ENCODE measurements around the gene IGF2BP3. TPM values are rescaled to one million over a fixed set of nuclear protein-coding genes. Genes with fewer than 3 reads are reported as not detected.
A peak's percentile ranks its signal among the peaks of the same experiment; 100 is the strongest.

The IGF2BP3 gene
- total and polyA plus RNA-seq, 5 experiments from 2014 or later: 0.09 to 0.64 TPM; not detected in 3

DNA sequence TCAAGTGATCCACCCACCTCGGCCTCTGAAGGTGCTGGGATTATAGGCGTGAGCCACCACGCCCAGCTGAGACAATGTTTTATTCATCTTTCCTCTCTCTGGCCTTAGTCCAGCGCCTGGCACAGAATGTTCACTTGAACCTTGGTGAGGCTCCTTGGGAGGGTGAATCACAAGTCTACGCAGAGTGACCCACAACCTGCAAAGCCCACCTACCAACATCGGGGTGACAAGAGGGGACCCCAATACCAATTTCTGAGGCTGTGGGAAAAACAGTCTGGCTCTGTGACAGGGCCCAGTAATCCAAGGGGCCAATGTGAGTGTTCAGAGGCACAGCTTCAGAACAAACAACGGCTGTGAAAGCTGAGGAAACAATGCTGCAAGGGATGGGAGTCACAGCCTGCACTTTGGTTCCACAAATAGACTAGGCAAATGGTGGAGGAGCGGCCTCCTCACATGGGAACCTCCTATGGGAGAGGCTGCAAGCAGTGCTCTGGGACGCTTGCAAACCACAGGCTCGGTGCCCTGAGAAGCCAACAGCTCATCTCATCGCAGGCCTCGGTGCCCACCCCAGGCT lies 176.7 kb downstream of the IGF2BP3 start:
- POLR2A ChIA-PET: no interaction called here
- peaks cover 0 to 5% (median 0%) of the 10 kb centered on the region in 5 donors for H3K27me3 Mint-ChIP-seq
- H3K4me1 Mint-ChIP-seq: peaks cover under 1 to 19% (median 4%) of the 10 kb centered on the region in 4 donors

DNA sequence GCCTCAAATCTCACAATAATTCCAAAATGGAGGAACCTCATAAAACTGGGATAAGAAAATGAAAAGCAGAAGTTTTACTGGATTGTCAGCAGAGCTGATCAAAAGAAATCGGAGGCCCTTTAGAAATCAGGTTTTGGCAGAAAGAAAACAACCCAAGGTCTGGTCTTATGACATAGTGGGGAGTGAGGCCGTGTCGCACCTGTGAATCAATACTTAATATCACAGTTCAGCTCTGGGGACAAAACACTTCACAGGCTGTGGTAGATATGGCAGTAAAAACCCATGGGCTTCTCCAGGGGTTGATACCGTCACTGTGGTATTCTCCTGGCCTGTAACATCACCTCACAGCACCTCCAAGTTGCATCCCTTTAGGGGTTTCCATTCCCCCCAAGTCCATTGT lies 177.7 kb downstream of the IGF2BP3 start:
- peaks cover 0 to 5% (median 0%) of the 10 kb centered on the region in 5 donors for H3K27me3 Mint-ChIP-seq
- POLR2A ChIA-PET: no interaction called here
- no peaks in the 10 kb centered on the region for H3K36me3 Mint-ChIP-seq
- H3K27ac Mint-ChIP-seq: no peak overlapping the region
- no peak for DNase-seq
- H3K4me1 Mint-ChIP-seq: peaks cover 3 to 21% (median 8%) of the 10 kb centered on the region in 4 donors
- no peak overlapping the region for H3K4me3 Mint-ChIP-seq
- H3K9me3 Mint-ChIP-seq: no peaks in the 10 kb centered on the region
- ATAC-seq: no peak

More for the DNA sequence above, 176.7 kb downstream of the IGF2BP3 start:
- Mint-ChIP-seq H3K36me3 (no peaks in the 10 kb centered on the region), H3K4me3 (peak overlapping the region in 1 of 10 donors; percentile 20), H3K27ac (no peak overlapping the region), H3K9me3 (peaks cover 0 to 3% (median 0%) of the 10 kb centered on the region in 9 donors)
- no peak for DNase-seq
- no peak for ATAC-seq

DNA sequence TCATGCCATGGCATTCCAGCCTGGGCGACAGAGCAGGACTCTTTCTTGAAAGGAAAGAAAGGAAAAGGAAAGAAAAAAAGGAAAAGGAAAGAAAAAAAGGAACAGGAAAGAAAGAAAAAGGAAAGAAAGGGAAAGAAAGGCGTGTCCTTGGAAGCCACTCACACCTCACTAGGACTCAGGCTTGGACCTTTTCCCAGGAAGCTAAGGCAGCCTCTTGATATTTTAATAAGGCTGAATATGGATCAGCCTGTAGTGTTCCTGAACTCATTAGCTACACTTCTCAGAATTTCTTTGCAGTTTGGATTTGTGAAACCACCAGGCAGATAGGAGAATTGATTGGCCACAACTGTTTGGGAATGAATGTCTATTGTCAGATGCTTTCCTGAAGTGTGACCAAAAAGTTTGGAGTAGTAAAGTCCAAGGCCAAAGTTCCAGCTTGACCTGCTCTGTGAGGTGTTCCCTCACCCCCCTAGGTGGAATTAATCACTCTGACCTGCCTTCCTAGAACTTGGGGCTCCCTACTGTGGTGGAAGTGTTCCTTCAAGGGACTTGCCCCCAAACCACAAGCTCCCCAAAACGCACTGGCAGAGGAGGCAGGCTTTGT lies 178.2 kb downstream of the IGF2BP3 start:
- POLR2A ChIA-PET: interaction anchor here (0.7 kb wide), 1 partner anchor 54 kb away, joined by 4 read pairs; no protein-coding TSS in a partner anchor
- peaks cover 5 to 24% (median 11%) of the 10 kb centered on the region in 4 donors for H3K4me1 Mint-ChIP-seq
- ATAC-seq (no peak), DNase-seq (no peak)
- no peak overlapping the region for H3K27ac Mint-ChIP-seq
- no peaks in the 10 kb centered on the region for H3K36me3 Mint-ChIP-seq
- no peaks in the 10 kb centered on the region for H3K9me3 Mint-ChIP-seq
- H3K27me3 Mint-ChIP-seq: peaks cover 0 to 5% (median 0%) of the 10 kb centered on the region in 5 donors
- no peak overlapping the region for H3K4me3 Mint-ChIP-seq

DNA sequence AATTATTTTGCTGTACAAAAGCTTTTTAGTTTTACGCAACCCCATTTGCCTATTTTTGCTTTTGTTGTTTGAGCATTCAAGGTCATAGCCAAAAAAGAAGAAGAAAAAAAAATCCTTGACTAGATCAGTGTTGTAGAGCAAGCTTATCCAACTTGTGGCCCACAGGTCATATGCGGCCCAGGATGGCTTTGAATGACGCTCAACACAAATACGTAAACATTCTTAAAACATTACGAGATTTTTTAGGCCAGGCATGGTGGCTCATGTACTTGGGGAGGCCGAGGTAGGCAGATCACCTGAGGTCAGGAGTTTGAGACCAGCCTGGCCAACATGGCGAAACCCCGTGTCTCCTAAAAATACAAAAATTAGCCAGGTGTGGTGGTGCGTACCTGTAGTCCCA lies 179.3 kb downstream of the IGF2BP3 start:
- H3K36me3 Mint-ChIP-seq: no peaks in the 10 kb centered on the region
- no peak overlapping the region for H3K27ac Mint-ChIP-seq
- POLR2A ChIA-PET: interaction anchor here (0.7 kb wide), 1 partner anchor 55 kb away, joined by 4 read pairs; no protein-coding TSS in a partner anchor
- DNase-seq: no peak
- no peak for ATAC-seq
- H3K4me1 Mint-ChIP-seq: peaks cover 7 to 24% (median 11%) of the 10 kb centered on the region in 4 donors
- no peaks in the 10 kb centered on the region for H3K9me3 Mint-ChIP-seq
- H3K27me3 Mint-ChIP-seq: peaks cover 0 to 5% (median 0%) of the 10 kb centered on the region in 5 donors
- peak overlapping the region in 1 of 10 donors; percentile 26 for H3K4me3 Mint-ChIP-seq

DNA sequence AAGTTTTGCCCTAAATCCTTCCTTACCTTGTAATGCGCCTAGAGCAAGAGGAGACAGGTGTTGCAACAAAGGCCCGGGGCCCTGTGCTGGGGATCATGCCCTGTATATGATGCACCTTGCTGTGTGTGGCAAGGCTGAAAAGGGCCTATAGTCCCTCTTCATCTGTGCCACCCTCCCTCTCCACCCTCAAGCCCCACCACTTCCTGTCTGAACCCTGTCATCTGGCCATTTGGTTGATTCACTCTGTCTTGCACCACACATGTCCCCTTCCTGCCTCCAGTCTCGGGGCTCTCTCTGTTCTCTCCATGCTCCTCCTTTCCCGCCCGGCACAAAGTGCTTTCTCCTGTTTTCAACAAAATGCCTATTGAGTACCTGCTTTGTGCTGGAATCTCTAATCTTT lies 182.7 kb downstream of the IGF2BP3 start:
- H3K27ac Mint-ChIP-seq: peak overlapping the region in 6 of 10 donors; percentile 26 to 81 (median 62)
- peaks cover 0 to 2% (median 0%) of the 10 kb centered on the region in 5 donors for H3K27me3 Mint-ChIP-seq
- ATAC-seq (no peak), DNase-seq (no peak)
- POLR2A ChIA-PET: no interaction called here
- peak overlapping the region in 2 of 10 donors; percentile 4 for H3K4me3 Mint-ChIP-seq
- no peaks in the 10 kb centered on the region for H3K36me3 Mint-ChIP-seq
- H3K4me1 Mint-ChIP-seq: peaks cover 7 to 24% (median 11%) of the 10 kb centered on the region in 4 donors
- no peaks in the 10 kb centered on the region for H3K9me3 Mint-ChIP-seq

DNA sequence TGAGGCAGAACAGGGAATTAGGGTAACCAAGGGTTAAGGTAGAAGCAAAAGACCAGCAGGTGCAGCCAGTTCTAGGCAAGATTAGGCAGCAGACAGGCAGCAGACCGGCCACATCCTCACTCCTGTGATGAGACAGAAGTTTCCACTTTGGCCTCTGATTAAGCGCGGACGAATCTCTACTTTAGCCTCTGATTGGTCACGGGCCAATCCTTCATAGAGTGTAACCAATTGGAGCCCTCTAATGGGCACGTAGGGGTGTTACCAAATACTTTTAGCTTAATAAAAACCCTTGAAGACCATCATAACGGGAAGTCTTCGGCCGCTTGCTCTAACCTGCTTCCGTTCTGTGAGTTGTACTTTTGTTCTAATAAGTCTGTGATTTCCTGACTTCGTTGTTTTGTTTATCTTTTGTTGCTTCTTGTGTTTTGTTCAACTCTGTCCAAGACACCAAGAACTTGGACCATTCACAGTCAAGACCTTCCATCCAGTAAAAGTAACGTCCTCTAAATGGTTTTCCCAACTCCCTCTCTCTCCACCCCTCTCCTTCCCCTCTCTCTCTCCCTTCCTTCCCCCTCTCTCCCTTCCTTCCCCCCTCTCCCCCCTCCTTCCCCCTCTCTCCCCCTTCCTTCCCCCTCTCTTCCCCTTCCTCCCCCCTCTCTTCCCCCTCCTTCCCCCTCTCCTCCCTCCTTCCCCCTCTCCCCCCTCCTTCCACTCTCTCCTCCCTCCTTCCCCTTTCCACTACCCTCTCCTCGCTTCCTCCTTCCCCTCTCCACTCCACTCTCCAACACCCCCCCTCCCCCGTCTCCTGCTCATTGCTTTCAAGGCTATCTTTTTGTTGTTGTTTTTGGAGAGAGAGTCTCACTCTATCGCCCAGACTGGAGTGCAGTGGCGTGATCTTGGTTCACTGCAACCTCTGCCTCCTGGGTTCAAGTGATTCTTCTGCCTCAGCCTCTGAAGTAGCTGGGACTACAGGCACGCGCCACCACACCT lies 184.3 kb downstream of the IGF2BP3 start:
- POLR2A ChIA-PET: no interaction called here
- ATAC-seq (no peak), DNase-seq (no peak)
- Mint-ChIP-seq H3K4me1 (peaks cover 7 to 24% (median 11%) of the 10 kb centered on the region in 4 donors), H3K9me3 (no peaks in the 10 kb centered on the region), H3K36me3 (no peaks in the 10 kb centered on the region), H3K27me3 (peaks cover 0 to 2% (median 0%) of the 10 kb centered on the region in 5 donors), H3K4me3 (no peak overlapping the region), H3K27ac (peak overlapping the region in 1 of 10 donors; percentile 25)

DNA sequence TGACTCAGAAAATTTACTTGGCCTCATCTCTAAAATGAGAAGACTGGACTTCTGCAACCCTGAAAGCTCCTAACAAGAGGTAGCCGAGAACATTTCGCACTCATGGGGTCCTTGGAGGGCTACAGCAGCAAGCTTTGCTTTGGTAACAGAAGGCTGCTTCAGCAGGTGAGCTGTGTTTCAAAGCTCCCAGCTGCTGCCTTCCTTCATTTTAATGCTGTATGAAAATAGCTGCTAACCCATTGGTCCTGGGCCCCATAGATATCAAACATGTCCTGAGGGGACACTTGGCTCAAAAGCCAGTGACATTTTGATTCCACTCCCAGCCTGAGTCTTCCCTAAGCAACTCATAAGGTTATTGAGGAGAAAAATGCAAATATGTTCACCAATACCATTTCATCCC lies 185.4 kb downstream of the IGF2BP3 start:
- Mint-ChIP-seq H3K4me3 (no peak overlapping the region), H3K9me3 (no peaks in the 10 kb centered on the region)
- POLR2A ChIA-PET: no interaction called here

DNA sequence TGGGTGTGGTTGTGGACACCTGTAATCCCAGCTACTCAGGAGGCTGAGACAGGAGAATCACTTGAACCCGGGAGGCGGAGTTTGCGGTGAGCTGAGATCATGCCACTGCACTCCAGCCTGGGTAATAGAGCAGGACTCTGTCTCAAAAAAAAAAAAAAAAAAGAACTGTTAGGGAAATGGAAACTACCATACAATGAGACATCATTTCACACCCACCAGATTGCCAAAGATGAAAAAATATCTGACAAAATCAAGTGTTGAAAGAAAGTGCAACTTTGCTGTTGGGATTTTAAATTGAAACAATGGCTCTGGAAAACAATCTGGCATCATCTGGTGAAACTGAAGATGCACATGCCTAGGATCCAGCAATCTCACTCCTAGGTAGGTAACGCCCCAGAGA lies 187.2 kb downstream of the IGF2BP3 start:
- peaks cover 0 to 3% (median 0%) of the 10 kb centered on the region in 5 donors for H3K27me3 Mint-ChIP-seq
- peaks cover 7 to 8% (median 7%) of the 10 kb centered on the region in 4 donors for H3K4me1 Mint-ChIP-seq
- no peak overlapping the region for H3K27ac Mint-ChIP-seq
- POLR2A ChIA-PET: interaction anchor here (0.6 kb wide), 1 partner anchor 19 kb away, joined by 3 read pairs; no protein-coding TSS in a partner anchor
- no peaks in the 10 kb centered on the region for H3K36me3 Mint-ChIP-seq
- no peak overlapping the region for H3K4me3 Mint-ChIP-seq
- DNase-seq (no peak), ATAC-seq (no peak)
- H3K9me3 Mint-ChIP-seq: no peaks in the 10 kb centered on the region

More for the DNA sequence above, 185.4 kb downstream of the IGF2BP3 start:
- Mint-ChIP-seq H3K27me3 (peaks cover 0 to 3% (median 0%) of the 10 kb centered on the region in 5 donors), H3K4me1 (peaks cover 7 to 16% (median 11%) of the 10 kb centered on the region in 4 donors), H3K27ac (no peak overlapping the region), H3K36me3 (no peaks in the 10 kb centered on the region)
- ATAC-seq (no peak), DNase-seq (no peak)

DNA sequence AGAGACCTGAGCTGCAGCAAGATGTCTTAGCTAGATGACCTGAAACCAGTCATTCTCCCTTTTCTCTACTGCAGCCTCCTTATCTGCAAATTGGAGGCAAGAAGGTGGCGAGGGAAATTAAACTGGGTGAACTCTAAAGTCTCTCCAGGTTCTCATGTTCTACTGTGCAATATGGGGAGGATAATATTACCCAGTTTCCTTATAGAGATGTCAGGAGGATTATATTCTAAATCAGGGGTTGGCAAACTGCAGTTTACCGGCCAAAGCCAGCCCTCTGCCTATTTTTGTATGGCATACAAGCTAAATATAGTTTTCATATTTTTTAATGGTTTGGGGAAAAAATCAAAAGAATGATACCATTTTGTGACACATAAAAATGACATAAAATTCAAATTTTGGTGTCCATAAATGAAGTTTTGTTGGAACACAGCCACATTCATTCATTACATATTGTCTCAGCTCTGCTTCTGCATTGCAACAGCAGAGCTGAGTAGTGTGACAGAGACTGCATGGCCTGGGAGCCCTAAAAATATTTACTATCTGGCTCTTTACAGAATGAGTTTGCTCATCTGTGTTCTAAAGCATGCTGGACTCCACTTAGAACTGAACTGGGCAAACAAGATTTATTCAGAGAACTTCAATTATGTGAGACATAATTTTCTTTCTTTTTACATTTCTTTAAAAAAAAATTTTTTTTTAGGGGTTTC lies 190.3 kb downstream of the IGF2BP3 start:
- no peak for ATAC-seq
- Mint-ChIP-seq H3K36me3 (no peaks in the 10 kb centered on the region), H3K4me3 (no peak overlapping the region), H3K4me1 (no peaks in the 10 kb centered on the region), H3K27ac (no peak overlapping the region), H3K9me3 (no peaks in the 10 kb centered on the region), H3K27me3 (peaks cover 0 to 3% (median 0%) of the 10 kb centered on the region in 5 donors)
- DNase-seq: no peak
- POLR2A ChIA-PET: no interaction called here

DNA sequence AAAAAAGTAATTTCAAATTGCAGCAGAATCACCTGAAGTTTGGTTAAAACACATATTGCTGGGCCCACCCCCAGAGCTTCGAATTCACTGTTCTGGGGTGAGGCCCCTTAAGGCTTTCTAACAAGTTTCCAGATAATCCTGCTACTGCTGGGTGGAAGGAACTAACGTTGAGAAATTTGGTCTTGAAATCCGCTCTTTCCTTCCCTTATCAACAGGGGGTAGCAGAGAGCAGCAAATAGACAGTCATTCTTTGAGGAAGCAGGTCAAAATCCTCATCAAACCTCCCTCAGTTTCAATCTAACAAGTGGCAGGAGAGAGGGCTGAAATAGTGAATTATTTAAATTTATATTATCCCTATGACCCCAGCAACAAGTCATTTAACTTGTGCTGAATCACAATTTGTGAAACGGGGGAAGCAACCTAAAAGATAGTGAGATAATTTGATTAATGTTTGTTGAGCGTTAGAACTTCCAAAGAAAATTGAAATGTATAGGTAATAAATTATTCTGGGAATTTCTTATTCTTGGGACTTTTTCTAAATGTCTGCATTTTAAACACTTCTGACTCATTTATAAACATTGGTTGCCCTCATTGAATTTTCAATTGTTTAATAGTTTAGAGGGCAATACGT lies 192.8 kb downstream of the IGF2BP3 start:
- POLR2A ChIA-PET: interaction anchor here (0.8 kb wide), 1 partner anchor 156 kb away, joined by 3 read pairs; no protein-coding TSS in a partner anchor
- H3K4me3 Mint-ChIP-seq: no peak overlapping the region

DNA sequence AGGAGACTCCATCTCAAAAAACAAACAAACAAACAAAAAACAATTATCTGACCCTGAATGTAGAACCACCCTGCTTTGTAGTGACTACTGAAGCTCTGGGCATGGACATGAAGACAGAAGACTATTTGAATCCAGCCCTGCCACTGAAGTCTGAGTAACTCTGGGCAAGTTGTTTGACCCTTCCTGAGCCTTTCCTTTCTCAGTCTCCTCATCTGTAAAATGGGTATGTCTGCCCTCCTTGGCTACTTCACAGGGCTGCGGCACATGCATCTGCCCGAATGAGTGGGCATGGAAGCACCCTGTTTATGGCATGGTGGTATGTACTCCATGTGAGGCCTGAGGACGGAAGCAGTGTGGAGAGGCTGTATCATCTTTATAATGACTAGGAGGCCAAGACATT lies 193.3 kb downstream of the IGF2BP3 start:
- H3K9me3 Mint-ChIP-seq: no peaks in the 10 kb centered on the region
- no peak overlapping the region for H3K4me3 Mint-ChIP-seq
- POLR2A ChIA-PET: interaction anchor here (0.7 to 0.8 kb wide), 2 partner anchors 156 to 191 kb away, joined by 3 to 4 read pairs; no protein-coding TSS in a partner anchor
- DNase-seq (no peak), ATAC-seq (no peak)
- H3K27ac Mint-ChIP-seq: no peak overlapping the region
- peaks cover 0 to 5% (median 3%) of the 10 kb centered on the region in 5 donors for H3K27me3 Mint-ChIP-seq
- no peaks in the 10 kb centered on the region for H3K36me3 Mint-ChIP-seq
- H3K4me1 Mint-ChIP-seq: peaks cover 2 to 10% (median 7%) of the 10 kb centered on the region in 4 donors

More for the DNA sequence above, 192.8 kb downstream of the IGF2BP3 start:
- Mint-ChIP-seq H3K4me1 (peaks cover 2 to 10% (median 7%) of the 10 kb centered on the region in 4 donors), H3K9me3 (no peaks in the 10 kb centered on the region), H3K36me3 (no peaks in the 10 kb centered on the region), H3K27ac (no peak overlapping the region), H3K27me3 (peaks cover 0 to 2% (median 0%) of the 10 kb centered on the region in 5 donors)
- peak in 6 of 10 donors; percentile 19 to 65 (median 49) for DNase-seq
- peak; percentile 50 to 55 for ATAC-seq

Data from naive thymus-derived CD8-positive, alpha-beta T cell (primary cell).